NCI-H1436 treated with DMSO at 0.1 percent for 48 hours (cell line): ENCODE data around the gene MALT1.
A peak's percentile ranks its signal among the peaks of the same experiment; 100 is the strongest.
"Not testable (repeated sequence)": the region's sequence is repeated elsewhere in the genome, so short reads cannot be mapped to it uniquely, and the experiment has no call there.

Experiments used
- DNase-seq: peaks from one replicate; lab custom pipeline; 2025; lab: John Stamatoyannopoulos, UW

The MALT1 gene

GRCh38 chr18:58671111-58671631, at the start of gene MALT1:
TSS of gene MALT1 (plus strand) at chr18:58671465. CDS start at chr18:58671644, 179 bp downstream.
- DNase-seq: peak; percentile 67

- no peak for DNase-seq
These were observed 47.3 kb upstream of the MALT1 start for GRCh38 chr18:58624011-58624410.

- DNase-seq: no peak
These were observed 45.4 kb upstream of the MALT1 start for GRCh38 chr18:58625839-58626238.

GRCh38 chr18:58630071-58630470, 41.2 kb upstream of the MALT1 start:
- no peak for DNase-seq

GRCh38 chr18:58631301-58631700, 40.0 kb upstream of the MALT1 start:
- no peak for DNase-seq

GRCh38 chr18:58632552-58632951, 38.7 kb upstream of the MALT1 start:
- no peak for DNase-seq

GRCh38 chr18:58633874-58634273, 37.4 kb upstream of the MALT1 start:
- DNase-seq: no peak

- no peak for DNase-seq
These were observed 35.4 kb upstream of the MALT1 start for GRCh38 chr18:58635891-58636290.

- DNase-seq: no peak
These were observed 34.1 kb upstream of the MALT1 start for GRCh38 chr18:58637197-58637596.

- no peak for DNase-seq
These were observed 33.3 kb upstream of the MALT1 start for GRCh38 chr18:58637946-58638345.

GRCh38 chr18:58638441-58638840, 32.8 kb upstream of the MALT1 start:
- no peak for DNase-seq

- DNase-seq: no peak
These were observed 32.0 kb upstream of the MALT1 start for GRCh38 chr18:58639237-58639636.

- DNase-seq: no peak
These were observed 31.4 kb upstream of the MALT1 start for GRCh38 chr18:58639751-58640427.

- DNase-seq: no peak
These were observed 30.8 kb upstream of the MALT1 start for GRCh38 chr18:58640428-58640805.

GRCh38 chr18:58640891-58641610, 30.2 kb upstream of the MALT1 start:
- no peak for DNase-seq

GRCh38 chr18:58643557-58643956, 27.7 kb upstream of the MALT1 start:
- not testable (repeated sequence) for DNase-seq

GRCh38 chr18:58645398-58645797, 25.9 kb upstream of the MALT1 start:
- DNase-seq: no peak

- DNase-seq: no peak
These were observed 24.9 kb upstream of the MALT1 start for GRCh38 chr18:58646334-58646862.

- no peak for DNase-seq
These were observed 21.1 kb upstream of the MALT1 start for GRCh38 chr18:58649966-58650816.

- DNase-seq: not testable (repeated sequence)
These were observed 20.4 kb upstream of the MALT1 start for GRCh38 chr18:58650830-58651229.

- DNase-seq: not testable (repeated sequence)
These were observed 18.0 kb upstream of the MALT1 start for GRCh38 chr18:58653144-58653722.
